OCI-LY3 (cell line): ENCODE data around the gene CTDP1.

Experiments used
- H2AFZ ChIP-seq: fragments of 200-600, 300-600 bp; shearing (Covaris generic); 2 replicates; pipeline ENCODE4 v1.6.0; 2014; ENCODE audit warnings: antibody characterized with exemption, low read depth, low read length
- H3K27ac ChIP-seq: fragments of 200-600, 300-600 bp; sonication (generic); 2 replicates; pipeline ENCODE4 v1.5.1; 2014; ENCODE audit warnings: mild to moderate bottlenecking, low read length, moderate library complexity, mixed read lengths
- H3K27me3 ChIP-seq: fragments of 200-600, 300-600 bp; sonication (generic); 2 replicates; pipeline ENCODE4 v1.6.1; 2014; ENCODE audit warnings: low read depth, low read length, mixed read lengths
- H3K36me3 ChIP-seq: fragments of 200-600, 300-600 bp; sonication (generic); replicated peaks from 2 replicates; pipeline ENCODE3; 2014; ENCODE audit warnings: low read depth, low read length, mixed read lengths
- H3K4me1 ChIP-seq: fragments of 300-600, 200-600 bp; sonication (generic); 2 replicates; pipeline ENCODE4 v1.6.1; 2014; ENCODE audit warnings: low read length, mixed read lengths
- H3K4me2 ChIP-seq: fragments of 200-600, 300-600 bp; sonication (generic); 2 replicates; pipeline ENCODE4 v1.6.1; 2014; ENCODE audit warnings: low read length, mixed read lengths
- H3K4me3 ChIP-seq: fragments of 300-600, 200-600 bp; sonication (generic); 2 replicates; pipeline ENCODE4 v1.5.1; 2014; ENCODE audit warnings: antibody characterized with exemption, mild to moderate bottlenecking, low read length, moderate library complexity
- H3K79me2 ChIP-seq: fragments of 300-600, 200-600 bp; shearing (Covaris generic); 2 replicates; pipeline ENCODE4 v1.6.1; 2014; ENCODE audit warnings: mild to moderate bottlenecking, low read length, mixed read lengths
- H3K9ac ChIP-seq: fragments of 300-600, 200-600 bp; shearing (Covaris generic); 2 replicates; pipeline ENCODE4 v1.6.0; 2014; ENCODE audit warnings: mild to moderate bottlenecking, low read length, moderate library complexity
- H3K9me3 ChIP-seq: fragments of 200-600, 300-600 bp; shearing (Covaris generic); 2 replicates; pipeline ENCODE4 v1.6.1; 2014; ENCODE audit warnings: low read length, mixed read lengths; ENCODE audit not compliant: insufficient read depth
- H4K20me1 ChIP-seq: fragments of 200-600, 300-600 bp; sonication (generic); 2 replicates; pipeline ENCODE4 v1.6.1; 2016; ENCODE audit warnings: low read length, mixed read lengths; ENCODE audit not compliant: insufficient read depth
- CTCF ChIP-seq: fragments of 200-600, 300-600 bp; sonication (generic); IDR thresholded peaks from 2 replicates; pipeline ENCODE4 v1.5.1; 2014; ENCODE audit warnings: antibody characterized with exemption, low read length, low read depth
- EZH2phosphoT487 ChIP-seq: fragments of 200-600 bp; shearing (Covaris generic); IDR thresholded peaks from 2 replicates; pipeline ENCODE4 v1.6.1; 2018; ENCODE audit warnings: antibody characterized with exemption, mixed run types, low read depth

The CTDP1 gene

DNA sequence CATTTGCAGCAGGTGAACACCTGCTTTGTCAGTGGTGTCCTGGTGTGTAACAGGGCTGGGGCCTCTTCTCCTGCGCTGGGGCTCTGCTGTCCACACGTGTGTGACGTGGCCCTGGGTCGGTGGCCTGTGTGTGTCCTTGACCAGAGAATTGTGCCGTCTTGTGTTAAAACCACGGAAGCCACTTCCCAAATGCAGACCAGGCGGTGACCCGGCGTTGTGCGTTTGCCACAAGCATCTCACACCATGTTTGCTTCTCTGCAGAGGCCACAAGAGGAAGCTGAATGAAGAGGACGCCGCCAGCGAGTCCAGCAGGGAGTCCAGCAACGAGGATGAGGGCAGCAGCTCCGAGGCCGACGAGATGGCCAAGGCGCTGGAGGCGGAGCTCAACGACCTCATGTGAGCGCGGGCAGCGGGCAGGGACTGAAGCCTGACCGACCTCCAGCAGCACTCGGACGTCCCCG, 73.8 kb downstream of the CTDP1 start:
- Histone ChIP-seq H3K4me3 (no peak overlapping the region), H3K4me2 (no peak overlapping the region), H3K9me3 (no peaks in the 10 kb centered on the region), H3K9ac (no peak overlapping the region), H4K20me1 (peaks cover 8% of the 10 kb centered on the region; the same call in 1 of the 2 replicates), H3K36me3 (peaks cover 47% of the 10 kb centered on the region), H3K27me3 (no peaks in the 10 kb centered on the region), H3K4me1 (0 out of 2 replicates have a peak, but pooled peaks cover 3% of the 10 kb centered on the region), H2AFZ (no peak overlapping the region), H3K27ac (no peak overlapping the region), H3K79me2 (no peaks in the 10 kb centered on the region; the same call in 1 of the 2 replicates)
- TF ChIP-seq CTCF (no peak), EZH2phosphoT487 (no peak)

DNA sequence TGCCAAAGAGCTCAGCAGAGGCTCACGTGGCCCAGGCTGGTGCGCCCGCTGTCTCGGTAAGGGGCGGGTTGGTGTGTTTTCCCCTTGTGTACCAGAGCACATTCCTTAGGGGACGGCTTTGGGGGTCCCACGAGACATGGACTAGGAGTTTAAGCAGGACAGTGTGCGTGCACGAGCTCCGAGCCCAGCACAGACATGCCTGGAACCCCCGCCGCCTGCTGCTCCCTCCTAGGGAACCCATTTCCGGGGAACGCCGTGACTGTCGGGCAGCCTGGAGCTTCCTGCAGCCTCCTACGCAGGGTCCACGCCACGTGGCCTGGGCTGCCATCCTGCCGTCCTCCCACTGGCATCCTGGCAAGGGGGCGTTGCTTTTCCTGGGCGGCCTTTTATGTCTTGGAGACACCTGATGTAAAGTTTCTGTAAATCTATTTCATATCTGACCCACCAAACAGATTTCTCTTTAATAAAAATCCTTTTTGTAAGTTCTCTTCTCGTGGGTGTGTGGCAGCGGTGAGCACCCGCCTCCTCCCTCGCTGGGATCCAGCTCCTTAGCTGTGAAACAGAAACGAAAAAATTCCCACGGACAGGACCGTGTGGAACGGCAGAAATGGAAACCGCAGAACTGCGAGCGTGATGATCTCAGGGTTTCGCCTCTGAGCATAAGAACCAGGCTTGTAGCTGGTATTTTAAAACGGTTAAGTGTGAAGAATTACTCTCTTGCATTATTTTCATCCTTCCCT, 74.6 kb downstream of the CTDP1 start:
- H4K20me1 ChIP-seq: peaks cover 6% of the 10 kb centered on the region; the same call in 1 of the 2 replicates
- H3K4me2 ChIP-seq: no peak overlapping the region
- H2AFZ ChIP-seq: no peak overlapping the region
- no peaks in the 10 kb centered on the region for H3K9me3 ChIP-seq
- no peaks in the 10 kb centered on the region for H3K27me3 ChIP-seq
- no peak overlapping the region for H3K4me3 ChIP-seq
- H3K9ac ChIP-seq: no peak overlapping the region
- peaks cover 52% of the 10 kb centered on the region for H3K36me3 ChIP-seq
- 0 out of 2 replicates have a peak, but pooled peaks cover 3% of the 10 kb centered on the region for H3K4me1 ChIP-seq
- no peaks in the 10 kb centered on the region; the same call in 1 of the 2 replicates for H3K79me2 ChIP-seq
- no peak overlapping the region for H3K27ac ChIP-seq
- TF ChIP-seq CTCF: no peak
- no peak for TF ChIP-seq EZH2phosphoT487

DNA sequence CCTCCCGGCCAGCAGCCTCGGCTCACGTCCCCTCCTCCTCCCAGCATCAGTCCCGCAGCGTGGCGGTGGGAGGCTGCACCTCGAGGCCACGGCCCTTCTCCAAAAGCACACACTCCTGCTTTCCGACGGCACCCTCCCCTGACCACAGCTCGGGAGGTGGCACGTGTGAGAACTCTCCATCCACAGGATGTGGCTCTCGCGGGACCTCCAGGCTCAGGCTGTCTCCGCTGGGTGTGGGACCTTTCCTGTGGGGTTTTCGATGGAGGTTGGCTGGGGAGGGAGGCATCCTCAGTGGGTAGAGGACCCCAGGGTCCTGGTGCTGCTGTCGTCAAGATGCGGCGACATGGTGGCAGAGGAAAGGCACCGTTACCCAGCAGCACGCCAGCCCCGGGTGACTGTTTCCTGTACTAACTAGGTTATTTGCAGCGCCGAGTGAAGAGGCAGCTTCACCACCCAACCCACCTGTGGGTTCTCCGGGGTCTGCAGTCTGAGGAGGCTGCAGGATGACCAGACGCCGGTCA, 75.3 kb downstream of the CTDP1 start:
- H3K9ac ChIP-seq: no peak overlapping the region
- H3K36me3 ChIP-seq: peaks cover 49% of the 10 kb centered on the region
- H3K79me2 ChIP-seq: no peaks in the 10 kb centered on the region; the same call in 1 of the 2 replicates
- peaks cover 6% of the 10 kb centered on the region; the same call in 1 of the 2 replicates for H4K20me1 ChIP-seq
- 0 out of 2 replicates have a peak, but pooled peaks cover 3% of the 10 kb centered on the region for H3K4me1 ChIP-seq
- no peak overlapping the region for H3K4me2 ChIP-seq
- H3K4me3 ChIP-seq: no peak overlapping the region
- H3K27ac ChIP-seq: no peak overlapping the region
- no peaks in the 10 kb centered on the region for H3K27me3 ChIP-seq
- H3K9me3 ChIP-seq: no peaks in the 10 kb centered on the region
- H2AFZ ChIP-seq: no peak overlapping the region
- TF ChIP-seq CTCF (no peak), EZH2phosphoT487 (no peak)

DNA sequence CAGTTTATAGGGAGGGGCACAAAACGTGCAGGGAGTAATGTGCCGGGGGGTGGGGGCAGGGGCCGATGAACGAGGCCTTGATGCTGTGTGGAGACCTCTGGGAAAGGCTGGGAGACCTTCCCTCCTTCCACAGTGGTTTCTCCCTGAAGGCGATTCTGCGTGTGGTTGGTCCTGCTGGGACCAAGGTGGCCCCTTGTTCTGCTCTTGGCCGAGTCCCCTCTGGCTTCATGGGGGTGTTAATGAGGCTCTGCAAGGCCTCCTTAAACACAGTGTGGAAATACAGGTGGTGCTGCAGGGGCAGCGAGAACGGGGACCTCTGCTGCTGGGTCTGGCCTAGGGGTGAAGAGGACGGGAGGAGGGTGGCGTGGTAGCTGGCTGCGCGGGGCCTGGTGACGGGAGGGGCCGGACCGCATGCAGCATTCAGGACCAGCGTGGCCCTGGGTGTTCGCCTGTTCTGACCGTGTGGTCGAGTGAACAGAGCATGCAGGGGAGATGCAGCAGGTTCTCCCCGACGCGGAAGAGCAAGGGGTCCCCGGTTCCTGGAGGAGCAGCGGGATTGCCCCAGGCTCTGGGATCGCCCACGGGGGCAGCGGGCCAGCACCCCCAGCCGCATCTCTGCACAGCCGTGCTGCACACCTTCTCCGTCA, 76.0 kb downstream of the CTDP1 start:
- TF ChIP-seq EZH2phosphoT487 (no peak), CTCF (no peak)
- Histone ChIP-seq H3K4me2 (no peak overlapping the region), H3K4me1 (0 out of 2 replicates have a peak, but pooled peaks cover 3% of the 10 kb centered on the region), H3K27me3 (no peaks in the 10 kb centered on the region), H3K9me3 (no peaks in the 10 kb centered on the region), H3K79me2 (no peaks in the 10 kb centered on the region; the same call in 1 of the 2 replicates), H2AFZ (no peak overlapping the region), H3K9ac (no peak overlapping the region), H4K20me1 (peaks cover 6% of the 10 kb centered on the region; the same call in 1 of the 2 replicates), H3K27ac (no peak overlapping the region), H3K4me3 (no peak overlapping the region), H3K36me3 (peaks cover 49% of the 10 kb centered on the region)
